K562 (cell line): Measurements from ENCODE around the gene MKNK2. TPM values are rescaled to one million over a fixed set of nuclear protein-coding genes. Genes with fewer than 3 reads are reported as not detected.

Experiments used
- ATAC-seq: fragments of 200-7000 bp; cut with Tn5 transposase; 3 replicates; pipeline ENCODE4 v1.9.1; 2020; ENCODE audit warnings: moderate library complexity
- BruUV-seq: library from RNA; stranded (reverse); fragments of 400-500 nt; replicated peaks from 2 replicates; lab custom pipeline; 2021; lab: Mats Ljungman, UMichigan
- CTCF ChIA-PET: fragments of 300-600 bp; formaldehyde crosslinking; extraction: SDS; loops from one replicate; lab custom pipeline; 2021; ENCODE audit warnings: low intra/inter-chr PET ratio; lab: Yijun Ruan, JAX
- POLR2A ChIA-PET: fragments of 300-600, 350-650 bp; sonication (Branson Sonifier 250); formaldehyde crosslinking; extraction: SDS; loops from one replicate; lab custom pipeline; 2021; ENCODE audit warnings: antibody characterized with exemption, inconsistent platforms; lab: Yijun Ruan, JAX
- DNase-seq, 4 experiments: peaks; one replicate each; pipeline versions ENCODE4 v3.0.0 to v3.0.0-alpha.2; 2011 to 2018; ENCODE audit warnings: low spot score in 3 of 4, mixed read lengths in 3 of 4; ENCODE audit errors: extremely low read depth in 1 of 4
- FAIRE-seq: peaks from 2 replicates; lab custom pipeline; 2011; peaks lifted over from hg19 to GRCh38; lab: Jason Lieb, UNC
- H2AFZ ChIP-seq: 2 replicates; pipeline ENCODE4 v1.6.0; 2011; ENCODE audit warnings: low read depth, low read length, control low read depth, inconsistent platforms
- H3K27ac ChIP-seq: fragments of 200-600 bp; 3 replicates; pipeline ENCODE4 v1.8.0; 2011; ENCODE audit warnings: low read depth, mild to moderate bottlenecking, control low read depth, inconsistent platforms, low read length, moderate library complexity, mixed read lengths; ENCODE audit errors: extremely low read depth
- H3K27me3 ChIP-seq, 2 experiments: fragments of 300-600 bp in 1 of 2; 2 replicates in 1 of 2; 3 replicates in 1 of 2; pipeline versions ENCODE4 v1.6.0 to v1.8.0; 2011; ENCODE audit warnings: inconsistent platforms in 2 of 2, low read length in 2 of 2, mild to moderate bottlenecking in 1 of 2, mixed read lengths in 1 of 2, moderate library complexity in 1 of 2; ENCODE audit not compliant: control insufficient read depth in 2 of 2, insufficient read depth in 2 of 2
- H3K36me3 ChIP-seq: fragments of 300-600 bp; 3 replicates; pipeline ENCODE4 v1.8.0; 2011; ENCODE audit warnings: mild to moderate bottlenecking, low read length, inconsistent platforms; ENCODE audit not compliant: control insufficient read depth, insufficient read depth
- H3K4me1 ChIP-seq, 2 experiments: fragments of 200-600 bp in 1 of 2; replicated peaks in 1 of 2; 2 replicates in 1 of 2; 3 replicates in 1 of 2; pipeline versions ENCODE4 v1.5.1 to v1.8.0; 2011; ENCODE audit warnings: inconsistent platforms in 2 of 2, low read length in 2 of 2, mild to moderate bottlenecking in 1 of 2, mixed read lengths in 1 of 2, moderate library complexity in 1 of 2; ENCODE audit not compliant: control insufficient read depth in 2 of 2, insufficient read depth in 2 of 2
- H3K4me2 ChIP-seq: 2 replicates; pipeline ENCODE4 v1.6.1; 2011; ENCODE audit warnings: low read length, control low read depth, inconsistent platforms, mixed read lengths; ENCODE audit not compliant: insufficient read depth
- H3K4me3 ChIP-seq: fragments of 200-600 bp; sonication (generic), shearing (Covaris generic); 2 replicates; pipeline ENCODE4 v1.5.1; 2016; ENCODE audit warnings: control low read depth, inconsistent platforms
- H3K79me2 ChIP-seq: fragments of 200-600 bp; 3 replicates; pipeline ENCODE4 v1.8.0; 2011; ENCODE audit warnings: low read length, inconsistent platforms; ENCODE audit not compliant: control insufficient read depth, insufficient read depth
- H3K9ac ChIP-seq, 2 experiments: 2 replicates each; pipeline versions ENCODE4 v1.6.0 to v1.6.1; 2011; ENCODE audit warnings: low read depth in 2 of 2, low read length in 2 of 2, control low read depth in 1 of 2, inconsistent platforms in 1 of 2, mild to moderate bottlenecking in 1 of 2, mixed read lengths in 1 of 2; ENCODE audit not compliant: insufficient read depth in 1 of 2
- H3K9me1 ChIP-seq: one replicate; pipeline ENCODE4 v1.6.0; 2011; ENCODE audit warnings: inconsistent platforms, mild to moderate bottlenecking, low read length, moderate library complexity; ENCODE audit not compliant: control insufficient read depth, insufficient read depth
- H3K9me3 ChIP-seq: replicated peaks from 2 replicates; pipeline ENCODE4 v1.5.1; 2011; ENCODE audit warnings: low read depth, low read length, inconsistent platforms; ENCODE audit not compliant: control insufficient read depth, insufficient read depth
- H4K20me1 ChIP-seq: replicated peaks from 2 replicates; pipeline ENCODE4 v1.6.1; 2011; ENCODE audit warnings: low read length, inconsistent platforms, mixed read lengths; ENCODE audit not compliant: control insufficient read depth, insufficient read depth
- BDP1 ChIP-seq: IDR thresholded peaks from 3 replicates; pipeline ENCODE4 v1.6.1; 2011; ENCODE audit not compliant: insufficient read length, insufficient read depth
- CBX5 ChIP-seq: IDR thresholded peaks from 2 replicates; pipeline ENCODE4 v1.6.1; 2014; ENCODE audit warnings: low read depth, borderline replicate concordance
- ETV5 ChIP-seq: sonication (generic); formaldehyde crosslinking; IDR thresholded peaks from 2 replicates; pipeline ENCODE4 v1.4.0; 2020; ENCODE audit warnings: low read depth, mild to moderate bottlenecking, missing genetic modification reagents
- HDAC2 ChIP-seq: fragments of 450-650 bp; IDR thresholded peaks from 2 replicates; pipeline ENCODE4 v1.6.1; 2016; ENCODE audit warnings: mild to moderate bottlenecking
- HSF4 ChIP-seq: fragments of 250-450 bp; sonication (Bioruptor Pico); IDR thresholded peaks from 2 replicates; pipeline ENCODE4 v2.1.2; 2022; ENCODE audit warnings: mild to moderate bottlenecking, moderate library complexity, borderline replicate concordance
- MCM5 ChIP-seq: fragments of 450-650 bp; IDR thresholded peaks from 2 replicates; pipeline ENCODE4 v1.6.1; 2016; ENCODE audit warnings: low read depth
- MEIS2 ChIP-seq: fragments of 450-650 bp; IDR thresholded peaks from 2 replicates; pipeline ENCODE4 v1.6.1; 2014; ENCODE audit warnings: mild to moderate bottlenecking; ENCODE audit not compliant: partially characterized antibody
- POLR2G ChIP-seq: fragments of 200-400 bp; formaldehyde crosslinking; IDR thresholded peaks from 2 replicates; pipeline ENCODE4 v1.6.1; 2017; ENCODE audit warnings: low read depth, mild to moderate bottlenecking, antibody characterized with exemption, low read length, moderate library complexity
- SRF ChIP-seq, 2 experiments: fragments of 250-450, 450-650 bp in 1 of 2; sonication (Bioruptor Pico) in 1 of 2; sonication (generic) in 1 of 2; formaldehyde crosslinking; IDR thresholded peaks; 2 replicates each; pipeline versions ENCODE4 v1.5.0 to v1.5.1; 2020 to 2022; ENCODE audit warnings: mild to moderate bottlenecking in 1 of 2, missing genetic modification reagents in 1 of 2
- ZNF507 ChIP-seq: conservative IDR thresholded peaks from 2 replicates; pipeline ENCODE4 v1.6.1; 2017; ENCODE audit warnings: missing genetic modification characterization, missing compliant biosample characterization
- ZNF717 ChIP-seq: fragments of 250-450 bp; sonication (Bioruptor Pico); IDR thresholded peaks from 2 replicates; pipeline ENCODE4 v1.5.0; 2021
- WGBS: fragments of 100-300 bp; shearing (Covaris generic); methylation state at CpG from one replicate; pipeline ENCODE4 v1.1.6; 2016; ENCODE audit warnings: low coverage, mixed read lengths; ENCODE audit not compliant: insufficient coverage; ENCODE audit errors: missing lambda C conversion rate; 5-methylcytosine and 5-hydroxymethylcytosine counted together
- in situ Hi-C: fragments of 300-500 bp; cut with MboI; formaldehyde crosslinking; loops from 4 replicates; pipeline ENCODE4 v1.15.0; 2018; ENCODE audit warnings: inconsistent platforms, mixed read lengths
- intact Hi-C: fragments of 100-400 bp; cut with micrococcal nuclease; formaldehyde crosslinking; loops from 2 replicates; pipeline ENCODE4 v1.14.2; 2022
- polyA plus RNA-seq, 8 experiments: library from polyadenylated mRNA; depleted of rRNA in 4 of 8; stranded (reverse) in 5 of 8; unstranded in 3 of 8; fragments of >200 nt; fragmentation: Nextera tagmentation in 2 of 8; fragmentation: Illumina TruSeq in 1 of 8; extraction: Ambion mirVana in 2 of 8; extraction: Trizol in 1 of 8; gene quantifications; 2 replicates each; pipeline versions ENCODE4 v1.2.1 to v1.2.3, GENCODE V29; 2011 to 2014; ENCODE audit warnings: inconsistent platforms in 1 of 8, missing spikeins in 1 of 8
- total RNA-seq, 7 experiments: library from RNA; depleted of rRNA in 6 of 7; stranded (reverse); fragments of >200 nt in 6 of 7; fragmentation: Illumina TruSeq in 2 of 7; extraction: Trizol in 2 of 7; gene quantifications; 2 replicates each; pipeline versions ENCODE4 v1.2.1 to v1.2.3, GENCODE V29; 2011 to 2021; ENCODE audit warnings: low replicate concordance in 1 of 7
- TF ChIP-seq, protein P1 (sequence below): fragments of 450-650 bp; IDR thresholded peaks from 2 replicates; pipeline ENCODE4 v1.6.1; 2016; ENCODE audit warnings: antibody characterized with exemption
- TF ChIP-seq, protein P2 (sequence below): sonication (generic); formaldehyde crosslinking; IDR thresholded peaks from 2 replicates; pipeline ENCODE4 v1.8.1; 2023; ENCODE audit warnings: mild to moderate bottlenecking, missing genetic modification reagents
- TF ChIP-seq, protein P3 (sequence below), 3 experiments: fragments of 200-800 bp in 1 of 3; sonication (Bioruptor generic) in 1 of 3; sonication (generic) in 1 of 3; formaldehyde crosslinking in 1 of 3; IDR thresholded peaks; 2 replicates each; pipeline versions ENCODE4 v1.6.1 to v1.8.0; 2016 to 2022; ENCODE audit warnings: mild to moderate bottlenecking in 2 of 3, missing compliant biosample characterization in 2 of 3, missing genetic modification characterization in 2 of 3, missing genetic modification reagents in 1 of 3
- TF ChIP-seq, protein P4 (sequence below): fragments of 450-650 bp; IDR thresholded peaks from 2 replicates; pipeline ENCODE4 v1.6.1; 2016; ENCODE audit warnings: borderline replicate concordance

MKNK2 gene
- total and polyA plus RNA-seq, 9 of the 15 experiments (the other 6 are each of a cell fraction or from before 2014, with no cell fraction given) = 5.1 to 191 (median 51.9) TPM

DNA sequence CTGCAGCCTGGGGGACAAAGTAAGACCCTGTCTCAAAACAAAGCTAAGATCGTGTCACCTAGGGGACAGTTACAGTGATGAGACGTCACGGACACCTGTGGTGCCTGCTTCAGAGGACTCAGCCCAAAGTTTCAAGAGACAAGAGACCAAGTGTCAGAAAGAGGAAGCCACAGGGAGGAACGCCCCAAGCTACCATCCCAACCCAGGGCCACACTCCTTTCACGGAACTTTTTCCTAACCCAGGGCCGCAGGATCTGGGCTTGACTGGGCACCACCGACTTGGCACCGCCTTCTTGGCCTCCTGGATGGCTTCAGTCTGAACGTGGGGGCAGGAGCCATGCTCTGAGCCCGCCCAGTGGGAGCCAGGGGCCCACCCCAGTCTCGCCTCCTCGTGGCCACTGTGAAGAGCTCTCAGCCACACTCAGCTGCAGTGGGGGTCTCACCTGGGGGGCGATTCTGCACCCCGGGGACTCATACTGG, 36.6 kb upstream of the MKNK2 start:
- BruUV-seq = no TSS peak
- peak; percentile 14 for ATAC-seq
- POLR2A ChIA-PET = interaction anchor here (0.5 to 1.0 kb wide), 3 partner anchors 8 to 491 kb away, joined by 3 to 4 read pairs (median 3); no protein-coding TSS in a partner anchor
- Histone ChIP-seq H3K4me2 (peak overlapping the region; percentile 40), H3K36me3 (peaks cover 14% of the 10 kb centered on the region; the same call in 2 of the 3 replicates), H3K4me3 (no peak overlapping the region), H3K27ac (peak overlapping the region; percentile 62; the same call in 2 of the 3 replicates), H3K9me3 (no peaks in the 10 kb centered on the region), H3K9me1 (no peaks in the 10 kb centered on the region), H3K9ac (peak overlapping the region in 1 of 2 experiments; percentile 75; a peak in 2 of 4 replicates), H3K4me1 (peaks cover 37 to 53% of the 10 kb centered on the region in 2 experiments; a peak in 4 of 5 replicates), H4K20me1 (no peaks in the 10 kb centered on the region), H3K79me2 (peaks cover 21% of the 10 kb centered on the region), H3K27me3 (no peaks in the 10 kb centered on the region), H2AFZ (no peak overlapping the region)
- WGBS = 58% methylated on average over 10 of the region's 14 CpGs
- no peak for FAIRE-seq
- intact Hi-C loops = loop anchor here (5.0 kb wide), 1 partner anchor 70 kb away; the partner anchor contains the start of gene BTBD2
- no peak for DNase-seq
- in situ Hi-C loops = no loop called here
- CTCF ChIA-PET = no interaction called here
- TF ChIP-seq ETV5 (CRISPR knock-in tag) (peak; percentile 37; the same call in 1 of the 2 replicates), MCM5 (no peak), MEIS2 (no peak), ZNF717 (CRISPR knock-in tag) (no peak), ZNF507 (tag) (no peak), HSF4 (CRISPR knock-in tag) (no peak), HDAC2 (no peak), BDP1 (no peak), SRF (CRISPR knock-in tag; IDR thresholded peaks at IDR 0.05) (0 out of 4 replicates have a peak, but pooled peaks of 1 of the 2 experiments have one; percentile 25), CBX5 (0 out of 2 replicates have a peak, but pooled peaks have one; percentile 6), POLR2G (peak; percentile 45; the same call in 1 of the 2 replicates)
- TF ChIP-seq, protein P1, sequence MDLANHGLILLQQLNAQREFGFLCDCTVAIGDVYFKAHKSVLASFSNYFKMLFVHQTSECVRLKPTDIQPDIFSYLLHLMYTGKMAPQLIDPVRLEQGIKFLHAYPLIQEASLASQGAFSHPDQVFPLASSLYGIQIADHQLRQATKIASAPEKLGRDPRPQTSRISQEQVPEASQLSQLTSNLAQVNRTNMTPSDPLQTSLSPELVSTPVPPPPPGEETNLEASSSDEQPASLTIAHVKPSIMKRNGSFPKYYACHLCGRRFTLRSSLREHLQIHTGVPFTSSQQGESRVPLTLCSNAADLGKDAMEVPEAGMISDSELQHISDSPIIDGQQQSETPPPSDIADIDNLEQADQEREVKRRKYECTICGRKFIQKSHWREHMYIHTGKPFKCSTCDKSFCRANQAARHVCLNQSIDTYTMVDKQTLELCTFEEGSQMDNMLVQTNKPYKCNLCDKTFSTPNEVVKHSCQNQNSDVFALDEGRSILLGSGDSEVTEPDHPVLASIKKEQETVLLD = no peak
- TF ChIP-seq, protein P2, sequence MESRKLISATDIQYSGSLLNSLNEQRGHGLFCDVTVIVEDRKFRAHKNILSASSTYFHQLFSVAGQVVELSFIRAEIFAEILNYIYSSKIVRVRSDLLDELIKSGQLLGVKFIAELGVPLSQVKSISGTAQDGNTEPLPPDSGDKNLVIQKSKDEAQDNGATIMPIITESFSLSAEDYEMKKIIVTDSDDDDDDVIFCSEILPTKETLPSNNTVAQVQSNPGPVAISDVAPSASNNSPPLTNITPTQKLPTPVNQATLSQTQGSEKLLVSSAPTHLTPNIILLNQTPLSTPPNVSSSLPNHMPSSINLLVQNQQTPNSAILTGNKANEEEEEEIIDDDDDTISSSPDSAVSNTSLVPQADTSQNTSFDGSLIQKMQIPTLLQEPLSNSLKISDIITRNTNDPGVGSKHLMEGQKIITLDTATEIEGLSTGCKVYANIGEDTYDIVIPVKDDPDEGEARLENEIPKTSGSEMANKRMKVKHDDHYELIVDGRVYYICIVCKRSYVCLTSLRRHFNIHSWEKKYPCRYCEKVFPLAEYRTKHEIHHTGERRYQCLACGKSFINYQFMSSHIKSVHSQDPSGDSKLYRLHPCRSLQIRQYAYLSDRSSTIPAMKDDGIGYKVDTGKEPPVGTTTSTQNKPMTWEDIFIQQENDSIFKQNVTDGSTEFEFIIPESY = no peak
- TF ChIP-seq, protein P3, sequence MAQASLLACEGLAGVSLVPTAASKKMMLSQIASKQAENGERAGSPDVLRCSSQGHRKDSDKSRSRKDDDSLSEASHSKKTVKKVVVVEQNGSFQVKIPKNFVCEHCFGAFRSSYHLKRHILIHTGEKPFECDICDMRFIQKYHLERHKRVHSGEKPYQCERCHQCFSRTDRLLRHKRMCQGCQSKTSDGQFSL (CRISPR knock-in tag; IDR thresholded peaks at IDR 0.05) = 0 out of 2 replicates have a peak, but pooled peaks have one; percentile 53
- TF ChIP-seq, protein P3 (tag; IDR thresholded peaks at IDR 0.05) = no peak
- TF ChIP-seq, protein P4, sequence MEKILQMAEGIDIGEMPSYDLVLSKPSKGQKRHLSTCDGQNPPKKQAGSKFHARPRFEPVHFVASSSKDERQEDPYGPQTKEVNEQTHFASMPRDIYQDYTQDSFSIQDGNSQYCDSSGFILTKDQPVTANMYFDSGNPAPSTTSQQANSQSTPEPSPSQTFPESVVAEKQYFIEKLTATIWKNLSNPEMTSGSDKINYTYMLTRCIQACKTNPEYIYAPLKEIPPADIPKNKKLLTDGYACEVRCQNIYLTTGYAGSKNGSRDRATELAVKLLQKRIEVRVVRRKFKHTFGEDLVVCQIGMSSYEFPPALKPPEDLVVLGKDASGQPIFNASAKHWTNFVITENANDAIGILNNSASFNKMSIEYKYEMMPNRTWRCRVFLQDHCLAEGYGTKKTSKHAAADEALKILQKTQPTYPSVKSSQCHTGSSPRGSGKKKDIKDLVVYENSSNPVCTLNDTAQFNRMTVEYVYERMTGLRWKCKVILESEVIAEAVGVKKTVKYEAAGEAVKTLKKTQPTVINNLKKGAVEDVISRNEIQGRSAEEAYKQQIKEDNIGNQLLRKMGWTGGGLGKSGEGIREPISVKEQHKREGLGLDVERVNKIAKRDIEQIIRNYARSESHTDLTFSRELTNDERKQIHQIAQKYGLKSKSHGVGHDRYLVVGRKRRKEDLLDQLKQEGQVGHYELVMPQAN = no peak
